IMR-90 (cell line): ENCODE measurements around the gene TAF4B. TPM values are rescaled to one million over a fixed set of nuclear protein-coding genes. Genes with fewer than 3 reads are reported as not detected.
A peak's percentile ranks its signal among the peaks of the same experiment; 100 is the strongest.

Source experiments
- ATAC-seq: fragments of 200-7000 bp; cut with Tn5 transposase; 2 replicates; pipeline ENCODE4 v1.9.1; 2020; ENCODE audit warnings: low read depth, mild to moderate bottlenecking, moderate library complexity
- BruUV-seq: library from RNA; stranded (reverse); fragments of 400-500 nt; replicated peaks from 2 replicates; lab custom pipeline; 2021; lab: Mats Ljungman, UMichigan
- CTCF ChIA-PET: fragments of 300-600 bp; formaldehyde crosslinking; extraction: SDS; loops from one replicate; lab custom pipeline; 2021; ENCODE audit warnings: antibody characterized with exemption; lab: Yijun Ruan, JAX
- POLR2A ChIA-PET: fragments of 300-600 bp; sonication (Branson Sonifier 250); formaldehyde crosslinking; loops from one replicate; lab custom pipeline; 2022; ENCODE audit warnings: antibody characterized with exemption; ENCODE audit not compliant: unreplicated experiment; lab: Charles Lee
- DNase-seq: peaks from one replicate; pipeline ENCODE4 v3.0.0; 2013
- H2AFZ ChIP-seq: replicated peaks from 2 replicates; pipeline ENCODE3; 2013; ENCODE audit warnings: low read length, mild to moderate bottlenecking; ENCODE audit not compliant: poor library complexity
- H2AK5ac ChIP-seq: 2 replicates; pipeline ENCODE4 v1.6.1; 2013; ENCODE audit warnings: low read depth, low read length, inconsistent platforms
- H2AK9ac ChIP-seq: replicated peaks from 2 replicates; pipeline ENCODE3; 2013; ENCODE audit warnings: mild to moderate bottlenecking, low read depth, low read length, moderate library complexity; ENCODE audit not compliant: poor library complexity
- H2BK120ac ChIP-seq: 2 replicates; pipeline ENCODE4 v1.6.1; 2013; ENCODE audit warnings: low read depth, low read length, inconsistent platforms
- H2BK15ac ChIP-seq: 3 replicates; pipeline ENCODE4 v1.6.1; 2013; ENCODE audit warnings: low read depth, low read length, inconsistent platforms
- H2BK20ac ChIP-seq: 2 replicates; pipeline ENCODE4 v1.6.1; 2013; ENCODE audit warnings: low read depth, mild to moderate bottlenecking, inconsistent platforms, low read length, moderate library complexity
- H2BK5ac ChIP-seq: 2 replicates; pipeline ENCODE4 v1.6.1; 2013; ENCODE audit warnings: mild to moderate bottlenecking, low read depth, low read length, inconsistent platforms; ENCODE audit not compliant: poor library complexity, severe bottlenecking
- H3K14ac ChIP-seq: replicated peaks from 2 replicates; pipeline ENCODE4 v1.6.1; 2013; ENCODE audit warnings: low read depth, low read length, inconsistent platforms
- H3K18ac ChIP-seq: 2 replicates; pipeline ENCODE4 v1.6.1; 2013; ENCODE audit warnings: low read depth, low read length, control low read depth
- H3K23ac ChIP-seq: 2 replicates; pipeline ENCODE4 v1.6.1; 2013; ENCODE audit warnings: low read depth, low read length, inconsistent platforms
- H3K27ac ChIP-seq: 2 replicates; pipeline ENCODE4 v1.5.1; 2013; ENCODE audit warnings: mild to moderate bottlenecking, control low read depth, low read length; ENCODE audit not compliant: insufficient read depth
- H3K27me3 ChIP-seq: 2 replicates; pipeline ENCODE4 v1.6.1; 2013; ENCODE audit warnings: low read length; ENCODE audit not compliant: control insufficient read depth, insufficient read depth
- H3K36me3 ChIP-seq: 2 replicates; pipeline ENCODE4 v1.6.1; 2013; ENCODE audit warnings: low read length, mixed read lengths; ENCODE audit not compliant: control insufficient read depth, insufficient read depth
- H3K4ac ChIP-seq: 2 replicates; pipeline ENCODE4 v1.6.1; 2013; ENCODE audit warnings: low read depth, low read length, inconsistent platforms
- H3K4me1 ChIP-seq: 2 replicates; pipeline ENCODE4 v1.6.1; 2013; ENCODE audit warnings: low read length, mixed read lengths; ENCODE audit not compliant: control insufficient read depth, insufficient read depth
- H3K4me2 ChIP-seq: 2 replicates; pipeline ENCODE4 v1.6.1; 2013; ENCODE audit warnings: low read depth, mild to moderate bottlenecking, control low read depth, low read length, moderate library complexity
- H3K4me3 ChIP-seq: 2 replicates; pipeline ENCODE4 v1.5.1; 2013; ENCODE audit warnings: low read depth, mild to moderate bottlenecking, control low read depth, low read length, moderate library complexity; ENCODE audit not compliant: insufficient read depth
- H3K56ac ChIP-seq: 2 replicates; pipeline ENCODE4 v1.6.1; 2013; ENCODE audit warnings: low read length, inconsistent platforms; ENCODE audit not compliant: insufficient read depth; ENCODE audit errors: extremely low read depth
- H3K79me1 ChIP-seq, 2 experiments: 2 replicates each; pipeline ENCODE4 v1.6.1; 2013; ENCODE audit warnings: low read length in 2 of 2, inconsistent platforms in 1 of 2, low read depth in 1 of 2
- H3K9ac ChIP-seq: 2 replicates; pipeline ENCODE4 v1.6.1; 2013; ENCODE audit warnings: low read depth, low read length, control low read depth
- H3K9me1 ChIP-seq: 2 replicates; pipeline ENCODE4 v1.6.1; 2013; ENCODE audit warnings: low read length, inconsistent platforms; ENCODE audit not compliant: insufficient read depth
- H3K9me3 ChIP-seq: 2 replicates; pipeline ENCODE4 v1.6.1; 2013; ENCODE audit warnings: low read length; ENCODE audit not compliant: control insufficient read depth, insufficient read depth
- H4K20me1 ChIP-seq: 2 replicates; pipeline ENCODE4 v1.6.1; 2013; ENCODE audit warnings: low read length, inconsistent platforms; ENCODE audit not compliant: insufficient read depth
- H4K5ac ChIP-seq: 2 replicates; pipeline ENCODE4 v1.6.1; 2013; ENCODE audit warnings: mild to moderate bottlenecking, low read depth, low read length, control low read depth
- H4K8ac ChIP-seq, 2 experiments: 2 replicates each; pipeline ENCODE4 v1.6.1; 2013; ENCODE audit warnings: low read depth in 2 of 2, low read length in 2 of 2, control low read depth in 1 of 2, inconsistent platforms in 1 of 2
- H4K91ac ChIP-seq: 2 replicates; pipeline ENCODE4 v1.6.1; 2013; ENCODE audit warnings: low read depth, low read length, inconsistent platforms; ENCODE audit not compliant: insufficient read depth
- CEBPB ChIP-seq: IDR thresholded peaks from 2 replicates; pipeline ENCODE4 v1.6.1; 2012; ENCODE audit warnings: low read depth, low read length, improper control_type of control experiment
- CTCF ChIP-seq: conservative IDR thresholded peaks from 2 replicates; pipeline ENCODE4 v1.5.1; 2012; ENCODE audit warnings: mild to moderate bottlenecking, low read depth, low read length, improper control_type of control experiment
- ELK1 ChIP-seq: fragments of 150-350 bp; IDR thresholded peaks from 2 replicates; pipeline ENCODE4 v1.6.1; 2016; ENCODE audit warnings: low read depth, mild to moderate bottlenecking, low read length, moderate library complexity, borderline replicate concordance
- FOS ChIP-seq: fragments of 150-350 bp; IDR thresholded peaks from 2 replicates; pipeline ENCODE4 v1.6.1; 2016; ENCODE audit warnings: low read depth, low read length
- MAFK ChIP-seq: IDR thresholded peaks from 2 replicates; pipeline ENCODE4 v1.6.1; 2012; ENCODE audit warnings: low read depth, low read length, improper control_type of control experiment
- MXI1 ChIP-seq: IDR thresholded peaks from 2 replicates; pipeline ENCODE4 v1.6.1; 2012; ENCODE audit warnings: low read depth, mild to moderate bottlenecking, low read length, moderate library complexity, borderline replicate concordance
- NFE2L2 ChIP-seq: fragments of 150-350 bp; IDR thresholded peaks from 2 replicates; pipeline ENCODE4 v1.6.1; 2016; ENCODE audit warnings: low read depth, mild to moderate bottlenecking, low read length
- POLR2A ChIP-seq: IDR thresholded peaks from 2 replicates; pipeline ENCODE4 v1.6.1; 2012; ENCODE audit warnings: mild to moderate bottlenecking, low read depth, low read length
- RAD21 ChIP-seq: IDR thresholded peaks from 2 replicates; pipeline ENCODE4 v1.6.1; 2012; ENCODE audit warnings: low read length, improper control_type of control experiment
- RCOR1 ChIP-seq: IDR thresholded peaks from 2 replicates; pipeline ENCODE4 v1.6.1; 2012; ENCODE audit warnings: mild to moderate bottlenecking, low read length, improper control_type of control experiment; ENCODE audit not compliant: insufficient replicate concordance
- RFX5 ChIP-seq: IDR thresholded peaks from 2 replicates; pipeline ENCODE4 v1.8.0; 2012; ENCODE audit warnings: low read depth, mild to moderate bottlenecking, low read length, moderate library complexity
- USF2 ChIP-seq: fragments of 150-350 bp; IDR thresholded peaks from 2 replicates; pipeline ENCODE4 v1.6.1; 2017; ENCODE audit warnings: mild to moderate bottlenecking, antibody characterized with exemption, low read length, low read depth
- WGBS, 2 experiments: methylation state at CpG; one replicate each; pipeline versions ENCODE4 v1.1.5 to v1.1.7; 2013; ENCODE audit warnings: missing lambda C conversion rate in 2 of 2; ENCODE audit not compliant: insufficient read length in 1 of 2; ENCODE audit errors: extremely low coverage in 2 of 2; 5-methylcytosine and 5-hydroxymethylcytosine counted together
- dilution Hi-C: fragments of 300-500 bp; cut with HindIII; formaldehyde crosslinking; loops from one replicate; pipeline ENCODE4 v1.14.3; 2018; ENCODE audit warnings: low sequenced_read_pairs; ENCODE audit not compliant: unreplicated experiment
- in situ Hi-C: fragments of 300-500 bp; cut with MboI; formaldehyde crosslinking; loops from 3 replicates; pipeline ENCODE4 v1.14.3; 2019; ENCODE audit warnings: low sequenced_read_pairs, inconsistent platforms, mixed read lengths
- intact Hi-C: fragments of 100-400 bp; cut with micrococcal nuclease; formaldehyde crosslinking; loops from 2 replicates; pipeline ENCODE4 v1.10.0; 2022
- polyA plus RNA-seq, 3 experiments: library from polyadenylated mRNA; depleted of rRNA; stranded (reverse); fragments of >200 nt; gene quantifications; 2 replicates each; pipeline ENCODE4 v1.2.3, GENCODE V29; 2012; ENCODE audit warnings: low replicate concordance in 1 of 3
- total RNA-seq: library from RNA; depleted of rRNA; stranded (reverse); fragments of >200 nt; gene quantifications from 2 replicates; pipeline ENCODE4 v1.2.3, GENCODE V29; 2012

Gene TAF4B
- total and polyA plus RNA-seq, 2 of the 4 experiments (the other 2 are of a cell fraction), result 0.38 to 1.1 TPM

GRCh38 chr18:26436176-26437051 is 210.2 kb downstream of the TAF4B start:
- peak overlapping the region; percentile 54 for H4K91ac ChIP-seq
- no peaks in the 10 kb centered on the region for H3K9me3 ChIP-seq
- H3K36me3 ChIP-seq, result no peaks in the 10 kb centered on the region
- H3K9me1 ChIP-seq, result peaks cover 3% of the 10 kb centered on the region; the same call in 1 of the 2 replicates
- intact Hi-C loops (no loop called here), dilution Hi-C loops (no loop called here), in situ Hi-C loops (no loop called here)
- ChIA-PET CTCF (no interaction called here), POLR2A (no interaction called here)
- DNase-seq, result peak; percentile 89
- peak overlapping the region in 1 of 2 experiments; percentile 38; a peak in 1 of 4 replicates for H4K8ac ChIP-seq
- H2AFZ ChIP-seq, result peak overlapping the region; percentile 3
- H3K27me3 ChIP-seq, result no peaks in the 10 kb centered on the region; the same call in none of the 2 replicates
- H2AK9ac ChIP-seq, result no peak overlapping the region
- H3K79me1 ChIP-seq, result no peaks in the 10 kb centered on the region
- no peak overlapping the region for H3K23ac ChIP-seq
- ATAC-seq, result peak; percentile 65
- peak overlapping the region; percentile 80; the same call in 1 of the 2 replicates for H2BK120ac ChIP-seq
- H2BK5ac ChIP-seq, result no peak overlapping the region
- peak overlapping the region; percentile 52 for H2BK20ac ChIP-seq
- no peak overlapping the region for H3K14ac ChIP-seq
- no peaks in the 10 kb centered on the region for H4K20me1 ChIP-seq
- no peak overlapping the region for H3K27ac ChIP-seq
- H4K5ac ChIP-seq, result no peak overlapping the region
- H3K18ac ChIP-seq, result peak overlapping the region; percentile 17; the same call in 1 of the 2 replicates
- TF ChIP-seq USF2, result no peak
- TF ChIP-seq RCOR1, result no peak
- no peak for TF ChIP-seq RFX5
- no peak for TF ChIP-seq RAD21
- TF ChIP-seq MAFK, result no peak
- no peak for TF ChIP-seq ELK1
- TF ChIP-seq FOS, result peak; percentile 73
- no peak for TF ChIP-seq NFE2L2
- no peak for TF ChIP-seq MXI1
- TF ChIP-seq POLR2A, result no peak
- no peak for TF ChIP-seq CTCF
- TF ChIP-seq CEBPB, result peak; percentile 90
- H3K4ac ChIP-seq, result peak overlapping the region; percentile 58
- H2AK5ac ChIP-seq, result peak overlapping the region; percentile 84
- H3K4me3 ChIP-seq, result no peak overlapping the region
- no peak overlapping the region; the same call in 2 of the 3 replicates for H2BK15ac ChIP-seq
- 53% methylated on average over 5 of the region's 11 CpGs; no CpG with 5 or more reads in 1 of the 2 experiments for WGBS, 2 experiments
- H3K56ac ChIP-seq, result no peak overlapping the region
- no TSS peak for BruUV-seq
- no peak overlapping the region for H3K9ac ChIP-seq
- H3K4me2 ChIP-seq, result no peak overlapping the region; the same call in 1 of the 2 replicates
- peaks cover 9% of the 10 kb centered on the region; the same call in 1 of the 2 replicates for H3K4me1 ChIP-seq
